ENCODE results near the gene FHAD1.

GRCh38 chr1:15397236-15397635 is 150.2 kb downstream of the FHAD1 start:
- no peak for TF ChIP-seq EGR1 (IDR thresholded peaks at IDR 0.05)
- no peak for TF ChIP-seq TEAD4 (IDR thresholded peaks at IDR 0.05)
- no peak for TF ChIP-seq RAD21 (IDR thresholded peaks at IDR 0.05; ENCODE audit: low read depth)
- TF ChIP-seq NFIC (IDR thresholded peaks at IDR 0.05): no peak
- TF ChIP-seq, protein P1, sequence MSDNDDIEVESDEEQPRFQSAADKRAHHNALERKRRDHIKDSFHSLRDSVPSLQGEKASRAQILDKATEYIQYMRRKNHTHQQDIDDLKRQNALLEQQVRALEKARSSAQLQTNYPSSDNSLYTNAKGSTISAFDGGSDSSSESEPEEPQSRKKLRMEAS (IDR thresholded peaks at IDR 0.05): no peak
- no peak for TF ChIP-seq TCF12 (IDR thresholded peaks at IDR 0.05; ENCODE audit: low read depth)
- TF ChIP-seq, protein P2, sequence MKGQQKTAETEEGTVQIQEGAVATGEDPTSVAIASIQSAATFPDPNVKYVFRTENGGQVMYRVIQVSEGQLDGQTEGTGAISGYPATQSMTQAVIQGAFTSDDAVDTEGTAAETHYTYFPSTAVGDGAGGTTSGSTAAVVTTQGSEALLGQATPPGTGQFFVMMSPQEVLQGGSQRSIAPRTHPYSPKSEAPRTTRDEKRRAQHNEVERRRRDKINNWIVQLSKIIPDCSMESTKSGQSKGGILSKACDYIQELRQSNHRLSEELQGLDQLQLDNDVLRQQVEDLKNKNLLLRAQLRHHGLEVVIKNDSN (IDR thresholded peaks at IDR 0.05): no peak
- no peak for TF ChIP-seq CEBPB (IDR thresholded peaks at IDR 0.05)
